ENCODE measurements around the gene OR10K2. TPM values are rescaled to one million over a fixed set of nuclear protein-coding genes. Genes with fewer than 3 reads are reported as not detected.

Gene OR10K2
- polyA plus RNA-seq, 1 experiment = not detected

DNA sequence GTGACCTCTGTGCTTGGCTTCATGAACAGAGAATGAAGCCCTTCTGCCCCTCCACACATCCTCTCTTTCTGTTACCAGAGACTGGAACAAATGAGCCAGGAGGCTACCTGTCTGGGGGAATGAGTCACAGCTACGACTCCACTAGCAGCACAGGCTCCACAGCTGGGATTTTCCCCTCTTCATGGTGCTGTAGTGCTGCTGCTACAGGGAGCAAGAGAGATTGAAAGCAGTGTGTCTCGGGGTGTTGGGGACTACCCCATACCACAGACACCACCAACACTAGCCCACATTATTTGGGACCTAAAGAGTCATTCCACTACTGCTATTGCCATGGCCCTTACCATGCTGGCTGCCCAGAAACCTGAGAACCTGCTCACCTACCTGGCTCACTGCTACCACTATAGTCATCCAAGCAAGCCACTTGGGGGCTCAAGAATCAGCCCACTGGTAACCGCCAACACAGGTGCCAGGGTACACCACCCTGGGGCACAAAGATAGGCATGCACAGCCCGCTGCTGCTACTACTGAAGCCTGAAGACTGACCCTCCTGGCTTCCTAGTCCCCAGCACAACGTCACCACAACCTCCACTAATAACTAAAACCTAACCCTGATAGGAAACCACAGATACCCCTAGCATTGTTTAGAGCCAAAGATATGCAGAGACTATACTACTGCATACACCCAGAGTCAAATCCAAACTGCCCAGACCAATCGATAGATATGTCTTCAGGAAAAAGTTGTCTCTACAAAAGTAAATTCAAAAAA lies 54.7 kb downstream of the OR10K2 start:
- CTCF ChIA-PET = no interaction called here

More for the DNA sequence above, 54.7 kb downstream of the OR10K2 start:
- DNase-seq (ENCODE audit: low read depth, low spot score) = no peak
- TF ChIP-seq, protein P1, sequence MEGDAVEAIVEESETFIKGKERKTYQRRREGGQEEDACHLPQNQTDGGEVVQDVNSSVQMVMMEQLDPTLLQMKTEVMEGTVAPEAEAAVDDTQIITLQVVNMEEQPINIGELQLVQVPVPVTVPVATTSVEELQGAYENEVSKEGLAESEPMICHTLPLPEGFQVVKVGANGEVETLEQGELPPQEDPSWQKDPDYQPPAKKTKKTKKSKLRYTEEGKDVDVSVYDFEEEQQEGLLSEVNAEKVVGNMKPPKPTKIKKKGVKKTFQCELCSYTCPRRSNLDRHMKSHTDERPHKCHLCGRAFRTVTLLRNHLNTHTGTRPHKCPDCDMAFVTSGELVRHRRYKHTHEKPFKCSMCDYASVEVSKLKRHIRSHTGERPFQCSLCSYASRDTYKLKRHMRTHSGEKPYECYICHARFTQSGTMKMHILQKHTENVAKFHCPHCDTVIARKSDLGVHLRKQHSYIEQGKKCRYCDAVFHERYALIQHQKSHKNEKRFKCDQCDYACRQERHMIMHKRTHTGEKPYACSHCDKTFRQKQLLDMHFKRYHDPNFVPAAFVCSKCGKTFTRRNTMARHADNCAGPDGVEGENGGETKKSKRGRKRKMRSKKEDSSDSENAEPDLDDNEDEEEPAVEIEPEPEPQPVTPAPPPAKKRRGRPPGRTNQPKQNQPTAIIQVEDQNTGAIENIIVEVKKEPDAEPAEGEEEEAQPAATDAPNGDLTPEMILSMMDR (IDR thresholded peaks at IDR 0.05; ENCODE audit: low read depth, low read length) = no peak
- H3K27me3 ChIP-seq (ENCODE audit: control insufficient read depth, insufficient read depth, low read length) = no peaks in the 10 kb centered on the region
- POLR2A ChIA-PET = no interaction called here
- H3K4me3 ChIP-seq (ENCODE audit: low read depth, low read length) = no peak overlapping the region
- H3K27ac ChIP-seq (ENCODE audit: low read depth, low read length) = no peak overlapping the region
- H3K9me3 ChIP-seq (ENCODE audit: control insufficient read depth, insufficient read depth, low read length) = peaks cover 9% of the 10 kb centered on the region

Other genes with a start within 250 kb of the OR10K2 start
- gene CD1D, start 245.3 kb downstream of the OR10K2 start, polyA plus RNA-seq (2011; rRNA removed) = not detected in 2 replicates
- gene CD1A, start 171.8 kb downstream of the OR10K2 start, polyA plus RNA-seq (2011; rRNA removed) = not detected in 2 replicates
- gene CD1C, start 136.3 kb downstream of the OR10K2 start, polyA plus RNA-seq (2011; rRNA removed) = not detected in 2 replicates
- not detected in 2 replicates for gene CD1B, start 94.7 kb downstream of the OR10K2 start, polyA plus RNA-seq (2011; rRNA removed)
- gene CD1E, start 72.3 kb downstream of the OR10K2 start, polyA plus RNA-seq (2011; rRNA removed) = not detected in 2 replicates
- gene OR10T2, start 26.8 kb downstream of the OR10K2 start, polyA plus RNA-seq (2011; rRNA removed) = not detected in 2 replicates
- not detected in 2 replicates for gene OR10K1, start 35.6 kb upstream of the OR10K2 start, polyA plus RNA-seq (2011; rRNA removed)
- gene OR10R2, start 46.0 kb upstream of the OR10K2 start, polyA plus RNA-seq (2011; rRNA removed) = not detected in 2 replicates
- gene OR6Y1, start 128.2 kb upstream of the OR10K2 start, polyA plus RNA-seq (2011; rRNA removed) = not detected in 2 replicates
- gene OR6P1, start 144.3 kb upstream of the OR10K2 start, polyA plus RNA-seq (2011; rRNA removed) = not detected in 2 replicates
- gene OR10X1, start 153.7 kb upstream of the OR10K2 start, polyA plus RNA-seq (2011; rRNA removed) = not detected in 2 replicates
- gene OR10Z1, start 179.0 kb upstream of the OR10K2 start, polyA plus RNA-seq (2011; rRNA removed) = not detected in 2 replicates

Measured in AG04450 (cell line).